ENCODE data around the gene CLDN9. TPM values are rescaled to one million over a fixed set of nuclear protein-coding genes. Genes with fewer than 3 reads are reported as not detected.

The CLDN9 gene
- total RNA-seq, 1 donor, result not detected

GRCh38 chr16:3060339-3061127 lies 47.8 kb downstream of the CLDN9 start:
- no peak for DNase-seq (ENCODE audit: low read depth)
- no peak for TF ChIP-seq CTCF (IDR thresholded peaks at IDR 0.05; ENCODE audit: insufficient read depth, low read length)
- H3K4me3 ChIP-seq (ENCODE audit: low read depth, low read length), result no peak overlapping the region

DNA sequence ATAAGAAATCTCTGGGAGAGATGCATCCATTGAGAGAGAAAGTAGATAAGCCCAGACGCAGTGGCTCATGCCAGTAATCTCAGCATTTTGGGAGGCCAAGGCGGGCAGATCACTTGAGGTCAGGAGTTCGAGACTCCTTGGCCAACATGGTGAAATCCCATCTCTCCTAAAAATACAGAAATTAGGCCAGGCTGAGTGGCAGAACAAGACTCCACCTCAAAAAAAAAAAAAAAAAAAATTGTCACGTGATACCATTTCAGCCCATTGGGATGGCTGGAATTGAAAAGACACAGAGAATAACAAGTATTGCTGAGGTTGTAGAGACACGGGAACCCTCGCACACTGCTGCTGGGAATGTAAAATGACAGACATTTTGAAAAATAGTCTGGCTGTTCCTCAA lies 49.8 kb downstream of the CLDN9 start:
- no peak overlapping the region for H3K4me3 ChIP-seq (ENCODE audit: low read depth, low read length)
- DNase-seq (ENCODE audit: low read depth), result no peak
- no peak for TF ChIP-seq CTCF (IDR thresholded peaks at IDR 0.05; ENCODE audit: insufficient read depth, low read length)

GRCh38 chr16:3063625-3064386 lies 51.1 kb downstream of the CLDN9 start:
- no peak for TF ChIP-seq CTCF (IDR thresholded peaks at IDR 0.05; ENCODE audit: insufficient read depth, low read length)
- H3K4me3 ChIP-seq (ENCODE audit: low read depth, low read length), result no peak overlapping the region
- DNase-seq (ENCODE audit: low read depth), result no peak

Small RNA genes within 50 kb of the gene (small RNA-seq; reads per million reads assigned to genes)
- gene LINC00514, result not detected

Other genes starting within 250 kb of the CLDN9 start
- gene ELOB, start 235.6 kb upstream of the CLDN9 start, total RNA-seq (ENCODE audit: low replicate concordance), result 37.6 and 316 TPM in 2 replicates
- gene PRSS33, start 225.4 kb upstream of the CLDN9 start, total RNA-seq (ENCODE audit: low replicate concordance), result not detected in 2 replicates
- gene PRSS41, start 214.5 kb upstream of the CLDN9 start, total RNA-seq (ENCODE audit: low replicate concordance), result not detected in 2 replicates
- gene PRSS21, start 195.7 kb upstream of the CLDN9 start, total RNA-seq (ENCODE audit: low replicate concordance), result 0.27 and 0.49 TPM in 2 replicates
- 0.27 and 1.4 TPM in 2 replicates for gene ZG16B, start 182.6 kb upstream of the CLDN9 start, total RNA-seq (ENCODE audit: low replicate concordance)
- gene PRSS22, start 154.8 kb upstream of the CLDN9 start, total RNA-seq (ENCODE audit: low replicate concordance), result not detected in 2 replicates
- gene FLYWCH2, start 129.7 kb upstream of the CLDN9 start, total RNA-seq (ENCODE audit: low replicate concordance), result 48.9 and 56.4 TPM in 2 replicates
- gene FLYWCH1, start 101.0 kb upstream of the CLDN9 start, total RNA-seq (ENCODE audit: low replicate concordance), result 31.3 and 37.4 TPM in 2 replicates
- not detected in 2 replicates for gene KREMEN2, start 48.6 kb upstream of the CLDN9 start, total RNA-seq (ENCODE audit: low replicate concordance)
- gene PAQR4, start 43.6 kb upstream of the CLDN9 start, total RNA-seq (ENCODE audit: low replicate concordance), result 0.16 and 13.8 TPM in 2 replicates
- gene PKMYT1, start 32.5 kb upstream of the CLDN9 start, total RNA-seq (ENCODE audit: low replicate concordance), result 1.5 and 24.5 TPM in 2 replicates
- gene CLDN6, start 5.3 kb downstream of the CLDN9 start, total RNA-seq (ENCODE audit: low replicate concordance), result 1.1 TPM in 1 of 2 replicates, not detected in the other
- gene TNFRSF12A, start 7.4 kb downstream of the CLDN9 start, total RNA-seq (ENCODE audit: low replicate concordance), result 26.7 and 124 TPM in 2 replicates
- 40.6 and 45.6 TPM in 2 replicates for gene HCFC1R1, start 11.0 kb downstream of the CLDN9 start, total RNA-seq (ENCODE audit: low replicate concordance)
- gene THOC6, start 11.1 kb downstream of the CLDN9 start, total RNA-seq (ENCODE audit: low replicate concordance), result 16.3 and 30.2 TPM in 2 replicates
- not detected in 2 replicates for gene BICDL2, start 24.0 kb downstream of the CLDN9 start, total RNA-seq (ENCODE audit: low replicate concordance)
- not detected in 2 replicates for gene MMP25, start 33.6 kb downstream of the CLDN9 start, total RNA-seq (ENCODE audit: low replicate concordance)
- gene IL32, start 52.7 kb downstream of the CLDN9 start, total RNA-seq (ENCODE audit: low replicate concordance), result 7.6 and 7.8 TPM in 2 replicates
- not detected in 2 replicates for gene ZSCAN10, start 86.4 kb downstream of the CLDN9 start, total RNA-seq (ENCODE audit: low replicate concordance)
- 12.3 and 14.7 TPM in 2 replicates for gene ZNF205, start 99.7 kb downstream of the CLDN9 start, total RNA-seq (ENCODE audit: low replicate concordance)
- gene ZNF213, start 122.1 kb downstream of the CLDN9 start, total RNA-seq (ENCODE audit: low replicate concordance), result 6.9 and 7.0 TPM in 2 replicates
- not detected in 2 replicates for gene OR1F1, start 175.3 kb downstream of the CLDN9 start, total RNA-seq (ENCODE audit: low replicate concordance)
- 6.6 and 9.7 TPM in 2 replicates for gene ZNF200, start 222.2 kb downstream of the CLDN9 start, total RNA-seq (ENCODE audit: low replicate concordance)
- under 0.01 TPM in 1 of 2 replicates, not detected in the other for gene MEFV, start 243.7 kb downstream of the CLDN9 start, total RNA-seq (ENCODE audit: low replicate concordance)